Liver (tissue), 9 donors: Measurements from ENCODE around the gene TAS1R1. TPM values are rescaled to one million over a fixed set of nuclear protein-coding genes. Genes with fewer than 3 reads are reported as not detected.

Source experiments
- DNase-seq: peaks from one replicate; pipeline ENCODE4 v3.0.0-alpha.2; 2017; ENCODE audit warnings: low spot score
- H3K27ac ChIP-seq, 2 donors: one replicate each; pipeline ENCODE4 v1.7.0; 2013; ENCODE audit warnings: inconsistent platforms in 2 of 2, low read length in 2 of 2, control low read depth in 1 of 2, low read depth in 1 of 2, mild to moderate bottlenecking in 1 of 2
- H3K27me3 ChIP-seq, 4 donors: one replicate each; pipeline versions ENCODE4 v1.6.1 to v1.7.0; 2013; ENCODE audit warnings: low read length in 3 of 4, inconsistent platforms in 1 of 4, mild to moderate bottlenecking in 1 of 4, moderate library complexity in 1 of 4; ENCODE audit not compliant: control insufficient read depth in 4 of 4, insufficient read depth in 4 of 4
- H3K36me3 ChIP-seq, 4 donors: one replicate each; pipeline versions ENCODE4 v1.6.1 to v1.7.0; 2013; ENCODE audit warnings: low read length in 3 of 4, mild to moderate bottlenecking in 3 of 4, low read depth in 1 of 4, moderate library complexity in 1 of 4; ENCODE audit not compliant: control insufficient read depth in 4 of 4, insufficient read depth in 3 of 4
- H3K4me1 ChIP-seq, 4 donors: one replicate each; pipeline versions ENCODE4 v1.6.1 to v1.7.0; 2013; ENCODE audit warnings: low read length in 3 of 4, mild to moderate bottlenecking in 3 of 4, moderate library complexity in 1 of 4; ENCODE audit not compliant: control insufficient read depth in 4 of 4, insufficient read depth in 4 of 4
- H3K4me3 ChIP-seq, 3 donors: one replicate each; pipeline versions ENCODE4 v1.6.1 to v1.7.0; 2013; ENCODE audit warnings: low read length in 3 of 3, control low read depth in 1 of 3, low read depth in 1 of 3, mild to moderate bottlenecking in 1 of 3
- H3K9ac ChIP-seq, 2 donors: one replicate each; pipeline ENCODE4 v1.7.0; 2013; ENCODE audit warnings: low read length in 2 of 2, mild to moderate bottlenecking in 2 of 2, moderate library complexity in 2 of 2, control low read depth in 1 of 2, low read depth in 1 of 2
- H3K9me3 ChIP-seq, 4 donors: one replicate each; pipeline versions ENCODE4 v1.6.1 to v1.7.0; 2013; ENCODE audit warnings: low read length in 3 of 4; ENCODE audit not compliant: control insufficient read depth in 4 of 4
- CTCF ChIP-seq: fragments of 150-350 bp; IDR thresholded peaks from 2 replicates; pipeline ENCODE4 v1.5.1; 2017; ENCODE audit warnings: improper control_type of control experiment, low read depth, low read length; ENCODE audit not compliant: missing input control
- EGR1 ChIP-seq, 2 donors: IDR thresholded peaks; 2 replicates each; pipeline ENCODE4 v1.6.1; 2016 to 2018; ENCODE audit warnings: antibody characterized with exemption in 2 of 2, low read depth in 2 of 2
- FOXA1 ChIP-seq: IDR thresholded peaks from 2 replicates; pipeline ENCODE4 v1.6.1; 2016; ENCODE audit warnings: antibody characterized with exemption
- FOXA2 ChIP-seq: IDR thresholded peaks from 2 replicates; pipeline ENCODE4 v1.6.1; 2016; ENCODE audit warnings: antibody characterized with exemption
- HNF4G ChIP-seq: IDR thresholded peaks from 2 replicates; pipeline ENCODE4 v1.6.1; 2016; ENCODE audit warnings: antibody characterized with exemption
- RAD21 ChIP-seq, 2 donors: IDR thresholded peaks; 2 replicates each; pipeline ENCODE4 v1.6.1; 2016; ENCODE audit warnings: antibody characterized with exemption in 2 of 2, mild to moderate bottlenecking in 2 of 2
- REST ChIP-seq: IDR thresholded peaks from 2 replicates; pipeline ENCODE4 v1.6.1; 2016; ENCODE audit warnings: antibody characterized with exemption, mild to moderate bottlenecking
- RXRA ChIP-seq, 2 donors: IDR thresholded peaks; 2 replicates each; pipeline ENCODE4 v1.6.1; 2017 to 2018; ENCODE audit warnings: antibody characterized with exemption in 2 of 2, mild to moderate bottlenecking in 1 of 2
- TAF1 ChIP-seq: conservative IDR thresholded peaks from 2 replicates; pipeline ENCODE4 v1.6.1; 2016; ENCODE audit warnings: antibody characterized with exemption, mild to moderate bottlenecking
- ZBTB33 ChIP-seq: IDR thresholded peaks from 2 replicates; pipeline ENCODE4 v1.6.1; 2016; ENCODE audit warnings: antibody characterized with exemption
- WGBS: extraction: QIAGEN DNeasy Blood & Tissue Kit; methylation state at CpG from one replicate; pipeline ENCODE4 v1.1.7; 2013; 5-methylcytosine and 5-hydroxymethylcytosine counted together
- polyA plus RNA-seq, 2 donors: library from polyadenylated mRNA; stranded (reverse) in 1 of 2; unstranded in 1 of 2; fragments of 200-250 nt in 1 of 2; fragments of >200 nt in 1 of 2; fragmentation: Nextera tagmentation in 1 of 2; extraction: Ambion mirVana in 1 of 2; gene quantifications; one replicate each; pipeline versions ENCODE4 v1.2.1 to v1.2.3, GENCODE V29; 2013 to 2015
- total RNA-seq, 2 donors: library from RNA; depleted of rRNA; stranded (reverse); fragments of >200 nt; gene quantifications; one replicate each; pipeline ENCODE4 v1.2.3, GENCODE V29; 2014
- TF ChIP-seq, protein P1 (sequence below): IDR thresholded peaks from 2 replicates; pipeline ENCODE4 v1.6.1; 2016; ENCODE audit warnings: antibody characterized with exemption
- donor health status: healthy.
- donor health status: healthy.
- donor health status: healthy.
- donor health status: healthy.
- donor health status: healthy.

TAS1R1 gene
- total and polyA plus RNA-seq, 4 donors: not detected

- no peak overlapping the region for H3K27ac ChIP-seq
- whole genome bisulfite sequencing: 90% methylated on average over 5 of the region's 5 CpGs
- TF ChIP-seq FOXA1 (no peak), RAD21 (IDR thresholded peaks at IDR 0.05) (no peak), EGR1 (IDR thresholded peaks at IDR 0.05; ENCODE audit: low read depth in 2 of 2) (no peak), ZBTB33 (no peak), REST (no peak), HNF4G (no peak), TAF1 (no peak)
- TF ChIP-seq, protein P1, sequence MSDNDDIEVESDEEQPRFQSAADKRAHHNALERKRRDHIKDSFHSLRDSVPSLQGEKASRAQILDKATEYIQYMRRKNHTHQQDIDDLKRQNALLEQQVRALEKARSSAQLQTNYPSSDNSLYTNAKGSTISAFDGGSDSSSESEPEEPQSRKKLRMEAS: no peak
- H3K36me3 ChIP-seq: peaks cover 14 to 44% (median 35%) of the 10 kb centered on the region in 4 donors
- H3K9me3 ChIP-seq: no peaks in the 10 kb centered on the region
- H3K9ac ChIP-seq: no peak overlapping the region
- peaks cover 0 to 12% (median 9%) of the 10 kb centered on the region in 4 donors for H3K4me1 ChIP-seq
- no peaks in the 10 kb centered on the region for H3K27me3 ChIP-seq
- H3K4me3 ChIP-seq: no peak overlapping the region
- no peak for DNase-seq
These were observed 23.1 kb upstream of the TAS1R1 start for GRCh38 chr1:6531996-6532395.

- Histone ChIP-seq H3K4me3 (no peak overlapping the region), H3K27me3 (no peaks in the 10 kb centered on the region), H3K9me3 (no peaks in the 10 kb centered on the region), H3K4me1 (peaks cover 0 to 12% (median 9%) of the 10 kb centered on the region in 4 donors), H3K27ac (peak overlapping the region in 1 of 2 donors; percentile 23), H3K36me3 (peaks cover 8 to 29% (median 22%) of the 10 kb centered on the region in 4 donors), H3K9ac (no peak overlapping the region)
- no peak for TF ChIP-seq FOXA1
- no peak for TF ChIP-seq RAD21 (IDR thresholded peaks at IDR 0.05)
- TF ChIP-seq HNF4G: no peak
- TF ChIP-seq RXRA (IDR thresholded peaks at IDR 0.05): peak; percentile 11 to 23
- no peak for TF ChIP-seq FOXA2
- TF ChIP-seq, protein P1: no peak
- TF ChIP-seq CTCF: no peak
- 67% methylated on average over 8 of the region's 8 CpGs for WGBS
- DNase-seq: no peak
These were observed 20.8 kb upstream of the TAS1R1 start for GRCh38 chr1:6534248-6534822.
